Tibial artery (tissue), 4 donors: ENCODE data around the gene CEP72.
A peak's percentile ranks its signal among the peaks of the same experiment; 100 is the strongest.

Source experiments
- DNase-seq, 2 donors: peaks; one replicate each; pipeline ENCODE4 v3.0.0-alpha.2; 2019
- H3K27ac ChIP-seq, 2 donors: fragments of 200-600 bp; sonication (generic) in 1 of 2; 1 replicate in 1 of 2; 2 replicates in 1 of 2; pipeline ENCODE4 v1.5.1; 2018 to 2019; ENCODE audit warnings: mild to moderate bottlenecking in 1 of 2
- H3K27me3 ChIP-seq, 2 donors: fragments of 200-600 bp; sonication (generic) in 1 of 2; one replicate each; pipeline versions ENCODE4 v1.5.1 to v1.6.0; 2016 to 2019
- H3K36me3 ChIP-seq, 3 donors: fragments of 200-600 bp; sonication (generic) in 2 of 3; one replicate each; pipeline ENCODE4 v1.5.1; 2016 to 2019; ENCODE audit warnings: mild to moderate bottlenecking in 2 of 3
- H3K4me1 ChIP-seq, 4 donors: fragments of 200-600 bp; sonication (generic) in 2 of 4; 1 replicate in 3 of 4; 2 replicates in 1 of 4; pipeline ENCODE4 v1.5.1; 2016 to 2019
- H3K4me3 ChIP-seq, 2 donors: fragments of 200-600 bp; sonication (generic) in 1 of 2; 1 replicate in 1 of 2; 2 replicates in 1 of 2; pipeline ENCODE4 v1.5.1; 2018 to 2019; ENCODE audit warnings: mild to moderate bottlenecking in 2 of 2
- H3K9me3 ChIP-seq, 3 donors: fragments of 200-600 bp; sonication (generic) in 1 of 3; one replicate each; pipeline ENCODE4 v1.5.1; 2016 to 2019
- CTCF ChIP-seq, 2 experiments: fragments of 200-600 bp in 1 of 2; fragments of 450-650 bp in 1 of 2; IDR thresholded peaks; one replicate each; pipeline ENCODE4 v1.5.1; 2017 to 2019; ENCODE audit warnings: antibody characterized with exemption in 2 of 2, mild to moderate bottlenecking in 1 of 2, moderate library complexity in 1 of 2
- intact Hi-C: fragments of 100-400 bp; cut with DNase I; formaldehyde crosslinking; loops from one replicate; pipeline ENCODE4 v1.15.0; 2023; ENCODE audit warnings: low total_unique reads

CEP72 gene

DNA sequence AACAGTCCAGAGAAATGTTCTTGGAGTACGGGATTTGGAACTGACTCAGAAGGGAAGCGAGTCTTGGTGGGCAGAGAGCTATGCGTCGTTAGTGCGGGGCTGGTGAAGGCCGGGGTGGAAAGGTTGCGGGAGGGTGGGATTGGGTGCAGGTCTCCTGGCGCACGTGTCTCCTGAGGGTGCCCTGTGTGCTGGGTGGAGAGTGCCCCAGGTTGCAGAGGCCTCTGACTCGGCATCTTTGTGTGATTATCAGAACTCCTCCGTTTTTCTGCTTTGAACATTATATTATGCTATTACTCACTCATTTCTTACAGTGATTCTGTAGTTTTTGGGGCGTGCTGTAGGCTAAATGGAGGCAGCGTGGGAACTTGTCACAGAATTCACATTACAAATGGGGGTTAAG is 11.4 kb downstream of the CEP72 start:
- no peak for TF ChIP-seq CTCF (IDR thresholded peaks at IDR 0.05)
- no peak overlapping the region for H3K27ac ChIP-seq
- no peak overlapping the region for H3K4me3 ChIP-seq
- intact Hi-C loops: no loop called here
- H3K9me3 ChIP-seq: no peaks in the 10 kb centered on the region
- H3K4me1 ChIP-seq: no peaks in the 10 kb centered on the region
- H3K36me3 ChIP-seq: peaks cover 12 to 82% (median 25%) of the 10 kb centered on the region in 3 donors
- no peak for DNase-seq
- no peaks in the 10 kb centered on the region for H3K27me3 ChIP-seq

- intact Hi-C loops: no loop called here
- H3K9me3 ChIP-seq: no peaks in the 10 kb centered on the region
- H3K27me3 ChIP-seq: no peaks in the 10 kb centered on the region
- H3K36me3 ChIP-seq: peaks cover 9 to 78% (median 23%) of the 10 kb centered on the region in 3 donors
- H3K4me1 ChIP-seq: no peaks in the 10 kb centered on the region
- no peak overlapping the region for H3K27ac ChIP-seq
- no peak for TF ChIP-seq CTCF (IDR thresholded peaks at IDR 0.05)
- H3K4me3 ChIP-seq: no peak overlapping the region
- no peak for DNase-seq
These were observed 12.2 kb downstream of the CEP72 start for GRCh38 chr5:624118-624950.

- Histone ChIP-seq H3K36me3 (peaks cover 4 to 72% (median 19%) of the 10 kb centered on the region in 3 donors), H3K27me3 (no peaks in the 10 kb centered on the region), H3K4me3 (no peak overlapping the region), H3K4me1 (no peaks in the 10 kb centered on the region), H3K27ac (no peak overlapping the region), H3K9me3 (no peaks in the 10 kb centered on the region)
- no peak for TF ChIP-seq CTCF (IDR thresholded peaks at IDR 0.05)
- DNase-seq: no peak
- intact Hi-C loops: no loop called here
These were observed 12.8 kb downstream of the CEP72 start for GRCh38 chr5:624951-625230.

- no peak overlapping the region for H3K4me3 ChIP-seq
- no peaks in the 10 kb centered on the region for H3K9me3 ChIP-seq
- intact Hi-C loops: no loop called here
- H3K27ac ChIP-seq: no peak overlapping the region
- no peaks in the 10 kb centered on the region for H3K27me3 ChIP-seq
- peak in 1 of 2 donors; percentile 57 for DNase-seq
- H3K4me1 ChIP-seq: no peaks in the 10 kb centered on the region
- no peak for TF ChIP-seq CTCF (IDR thresholded peaks at IDR 0.05)
- peaks cover 0 to 66% (median 12%) of the 10 kb centered on the region in 3 donors for H3K36me3 ChIP-seq
These were observed 13.4 kb downstream of the CEP72 start for GRCh38 chr5:625516-625915.

- no peaks in the 10 kb centered on the region for H3K9me3 ChIP-seq
- no peak overlapping the region for H3K4me3 ChIP-seq
- no peaks in the 10 kb centered on the region for H3K4me1 ChIP-seq
- DNase-seq: no peak
- intact Hi-C loops: no loop called here
- peaks cover 0 to 52% (median 4%) of the 10 kb centered on the region in 3 donors for H3K36me3 ChIP-seq
- no peaks in the 10 kb centered on the region for H3K27me3 ChIP-seq
- no peak for TF ChIP-seq CTCF (IDR thresholded peaks at IDR 0.05)
- no peak overlapping the region for H3K27ac ChIP-seq
These were observed 14.7 kb downstream of the CEP72 start for GRCh38 chr5:626850-627249.
